SK-N-SH treated with all-trans-retinoic acid at 6 μM for 48 hours (cell line): ENCODE measurements around the gene AP2B1.
A peak's percentile ranks its signal among the peaks of the same experiment; 100 is the strongest.

ENCODE experiments used
- ATAC-seq: fragments of 200-7000 bp; cut with Tn5 transposase; 3 replicates; pipeline ENCODE4 v1.9.1; 2020; ENCODE audit warnings: mild to moderate bottlenecking, moderate library complexity
- ARNTL ChIP-seq: fragments of 450-650 bp; formaldehyde crosslinking; IDR thresholded peaks from 2 replicates; pipeline ENCODE4 v1.5.0; 2020; ENCODE audit warnings: low read depth, mild to moderate bottlenecking, moderate library complexity, borderline replicate concordance
- BACH2 ChIP-seq: fragments of 250-450 bp; sonication (Bioruptor Pico); IDR thresholded peaks from 2 replicates; pipeline ENCODE4 v1.9.0; 2021; ENCODE audit warnings: mild to moderate bottlenecking, borderline replicate concordance
- CREB5 ChIP-seq: fragments of 250-450 bp; sonication (Bioruptor Pico); IDR thresholded peaks from 2 replicates; pipeline ENCODE4 v1.5.1; 2020; ENCODE audit warnings: low read depth, mild to moderate bottlenecking, moderate library complexity
- CSDC2 ChIP-seq: fragments of 250-450 bp; sonication (Bioruptor Pico); IDR thresholded peaks from 2 replicates; pipeline ENCODE4 v1.5.0; 2020; ENCODE audit warnings: mild to moderate bottlenecking, moderate library complexity
- CSRNP3 ChIP-seq: fragments of 250-450 bp; sonication (Bioruptor Pico); IDR thresholded peaks from 2 replicates; pipeline ENCODE4 v1.5.1; 2021; ENCODE audit warnings: mild to moderate bottlenecking, moderate library complexity
- ESRRG ChIP-seq: fragments of 250-450 bp; sonication (Bioruptor Pico); IDR thresholded peaks from 2 replicates; pipeline ENCODE4 v1.6.1; 2021; ENCODE audit warnings: mild to moderate bottlenecking
- ISL1 ChIP-seq: fragments of 250-450 bp; sonication (Bioruptor Pico); IDR thresholded peaks from 2 replicates; pipeline ENCODE4 v2.1.2; 2022; ENCODE audit warnings: mild to moderate bottlenecking, moderate library complexity
- OSR1 ChIP-seq: fragments of 250-450 bp; sonication (Bioruptor Pico); IDR thresholded peaks from 2 replicates; pipeline ENCODE4 v1.8.0; 2022; ENCODE audit warnings: moderate library complexity, mild to moderate bottlenecking, inconsistent platforms
- PATZ1 ChIP-seq: fragments of 250-450 bp; sonication (Bioruptor Pico); IDR thresholded peaks from 2 replicates; pipeline ENCODE4 v1.8.0; 2020; ENCODE audit warnings: mild to moderate bottlenecking, moderate library complexity, borderline replicate concordance
- PPARA ChIP-seq: fragments of 250-450 bp; sonication (Bioruptor Pico); IDR thresholded peaks from 2 replicates; pipeline ENCODE4 v1.5.0; 2020; ENCODE audit warnings: mild to moderate bottlenecking, borderline replicate concordance
- RARB ChIP-seq: fragments of 250-450 bp; sonication (Bioruptor Pico); IDR thresholded peaks from 2 replicates; pipeline ENCODE4 v1.8.0; 2021; ENCODE audit warnings: mild to moderate bottlenecking, moderate library complexity
- SNAI2 ChIP-seq: fragments of 250-450 bp; sonication (Bioruptor Pico); IDR thresholded peaks from 2 replicates; pipeline ENCODE4 v1.5.0; 2020; ENCODE audit warnings: mild to moderate bottlenecking, moderate library complexity
- TCF4 ChIP-seq: fragments of 250-450 bp; sonication (Bioruptor Pico); IDR thresholded peaks from 2 replicates; pipeline ENCODE4 v1.8.0; 2021; ENCODE audit warnings: mild to moderate bottlenecking, moderate library complexity, borderline replicate concordance
- TOX ChIP-seq: fragments of 250-450 bp; sonication (Bioruptor Pico); IDR thresholded peaks from 2 replicates; pipeline ENCODE4 v1.8.0; 2021; ENCODE audit warnings: mild to moderate bottlenecking, moderate library complexity, borderline replicate concordance
- TSHZ2 ChIP-seq: fragments of 250-450 bp; sonication (Bioruptor Pico); IDR thresholded peaks from 2 replicates; pipeline ENCODE4 v1.5.0; 2020; ENCODE audit warnings: mild to moderate bottlenecking, moderate library complexity
- ZC3H10 ChIP-seq: fragments of 250-450 bp; sonication (Bioruptor Pico); IDR thresholded peaks from 2 replicates; pipeline ENCODE4 v1.5.1; 2021; ENCODE audit warnings: mild to moderate bottlenecking, moderate library complexity
- ZFP3 ChIP-seq: fragments of 250-450 bp; sonication (Bioruptor Pico); IDR thresholded peaks from 2 replicates; pipeline ENCODE4 v1.5.0; 2020; ENCODE audit warnings: mild to moderate bottlenecking, moderate library complexity
- ZFP30 ChIP-seq: fragments of 450-650 bp; formaldehyde crosslinking; IDR thresholded peaks from 2 replicates; pipeline ENCODE4 v1.5.0; 2022; ENCODE audit warnings: mild to moderate bottlenecking, moderate library complexity
- ZNF565 ChIP-seq: fragments of 450-650 bp; formaldehyde crosslinking; conservative IDR thresholded peaks from 2 replicates; pipeline ENCODE4 v1.5.0; 2020; ENCODE audit warnings: low read depth, mild to moderate bottlenecking, moderate library complexity
- ZNF70 ChIP-seq: fragments of 450-650 bp; formaldehyde crosslinking; IDR thresholded peaks from 2 replicates; pipeline ENCODE4 v1.5.0; 2020; ENCODE audit warnings: mild to moderate bottlenecking, moderate library complexity

AP2B1 gene

GRCh38 chr17:35539659-35540026 is 47.5 kb upstream of the AP2B1 start:
- ATAC-seq = peak; percentile 27; the same call in 2 of the 3 replicates
- no peak for TF ChIP-seq CREB5 (CRISPR knock-in tag)
- TF ChIP-seq ESRRG = no peak
- TF ChIP-seq TOX (CRISPR knock-in tag) = no peak
- no peak for TF ChIP-seq TSHZ2
- TF ChIP-seq ZFP30 (CRISPR knock-in tag) = no peak
- no peak for TF ChIP-seq PATZ1 (CRISPR knock-in tag)

- TF ChIP-seq ESRRG (no peak), OSR1 (CRISPR knock-in tag) (no peak), ZNF565 (CRISPR knock-in tag) (no peak), SNAI2 (CRISPR knock-in tag) (no peak), CSRNP3 (CRISPR knock-in tag) (no peak), ZFP30 (CRISPR knock-in tag) (no peak), ZFP3 (CRISPR knock-in tag) (no peak), ZC3H10 (CRISPR knock-in tag) (no peak), RARB (CRISPR knock-in tag) (no peak), ZNF70 (CRISPR knock-in tag) (no peak), CSDC2 (CRISPR knock-in tag) (no peak), PPARA (CRISPR knock-in tag) (no peak), PATZ1 (CRISPR knock-in tag) (no peak), BACH2 (CRISPR knock-in tag) (no peak), CREB5 (CRISPR knock-in tag) (no peak), ARNTL (CRISPR knock-in tag) (no peak), TOX (CRISPR knock-in tag) (no peak), TCF4 (CRISPR knock-in tag) (no peak), ISL1 (CRISPR knock-in tag) (no peak)
- peak; percentile 69 for ATAC-seq
Observed at GRCh38 chr17:35540589-35541404, 46.3 kb upstream of the AP2B1 start.
